ENCODE measurements around the gene TAF13. TPM values are rescaled to one million over a fixed set of nuclear protein-coding genes. Genes with fewer than 3 reads are reported as not detected.

The TAF13 gene
- total and polyA plus RNA-seq, 9 of the 15 experiments (the other 6 are each of a cell fraction or from before 2014, with no cell fraction given): 14.9 to 77.2 (median 38.7) TPM

- no peak for TF ChIP-seq TAF9B (IDR thresholded peaks at IDR 0.05; ENCODE audit: partially characterized antibody)
- no peak for TF ChIP-seq POLR2G (IDR thresholded peaks at IDR 0.05; ENCODE audit: low read depth, low read length)
- no peak for TF ChIP-seq IRF2 (CRISPR knock-in tag; IDR thresholded peaks at IDR 0.05)
- TF ChIP-seq MBD2 (IDR thresholded peaks at IDR 0.05; ENCODE audit: borderline replicate concordance, low read depth): 0 out of 2 replicates have a peak, but pooled peaks have one; percentile 21
- no peak for TF ChIP-seq ARID3A (IDR thresholded peaks at IDR 0.05; ENCODE audit: borderline replicate concordance, low read depth, low read length)
- 0 out of 2 replicates have a peak, but pooled peaks have one; percentile 18 for TF ChIP-seq CXXC5 (CRISPR knock-in tag; IDR thresholded peaks at IDR 0.05)
- peak; percentile 91 for TF ChIP-seq MTA3 (IDR thresholded peaks at IDR 0.05; ENCODE audit: borderline replicate concordance)
- TF ChIP-seq ZNF780A (CRISPR knock-in tag; IDR thresholded peaks at IDR 0.05): no peak
- peak; percentile 75; the same call in 1 of the 2 replicates for TF ChIP-seq ZBTB17 (CRISPR knock-in tag; IDR thresholded peaks at IDR 0.05)
- peak; percentile 54; the same call in 1 of the 2 replicates for TF ChIP-seq ZBTB5 (IDR thresholded peaks at IDR 0.05)
- no peak; the same call in 1 of the 2 replicates for TF ChIP-seq TEAD4 (IDR thresholded peaks at IDR 0.05; ENCODE audit: low read length)
- TF ChIP-seq TEAD4 (CRISPR knock-in tag; IDR thresholded peaks at IDR 0.05; ENCODE audit: borderline replicate concordance): 0 out of 2 replicates have a peak, but pooled peaks have one; percentile 26
- TF ChIP-seq ATF7 (IDR thresholded peaks at IDR 0.05): peak; percentile 58; the same call in 1 of the 2 replicates
- TF ChIP-seq ZHX1 (conservative IDR thresholded peaks at IDR 0.05; ENCODE audit: low read length): no peak
- TF ChIP-seq DIDO1 (tag; IDR thresholded peaks at IDR 0.05; ENCODE audit: low read depth): 0 out of 2 replicates have a peak, but pooled peaks have one; percentile 32
- peak; percentile 38; the same call in 1 of the 2 replicates for TF ChIP-seq SP1 (CRISPR knock-in tag; IDR thresholded peaks at IDR 0.05)
- no peak for TF ChIP-seq ARID1B (IDR thresholded peaks at IDR 0.05)
- TF ChIP-seq NUFIP1 (IDR thresholded peaks at IDR 0.05; ENCODE audit: partially characterized antibody): no peak
- 0 out of 2 replicates have a peak, but pooled peaks have one; percentile 20 for TF ChIP-seq FOXM1 (IDR thresholded peaks at IDR 0.05; ENCODE audit: low read depth)
- no peak for TF ChIP-seq FOXM1 (CRISPR knock-in tag; IDR thresholded peaks at IDR 0.05; ENCODE audit: low read depth)
- TF ChIP-seq C11orf30 (IDR thresholded peaks at IDR 0.05; ENCODE audit: low read depth): no peak
Observed at GRCh38 chr1:109089242-109090015, 13.6 kb upstream of the TAF13 start (continued).
